ENCODE measurements around the gene CFAP58.

Gene CFAP58

GRCh38 chr10:104353325-104354048, at the start of gene CFAP58:
CFAP58 (plus strand) TSS chr10:104353833; CDS start chr10:104353898, 65 bp downstream.
- peak within 1 kb of the TSS; percentile 27 for H3K4me3 ChIP-seq (ENCODE audit: low read depth, low read length)

- no peak overlapping the region for H3K4me3 ChIP-seq (ENCODE audit: low read depth, low read length)
These were observed 49.3 kb upstream of the CFAP58 start for GRCh38 chr10:104304356-104304745.

- no peak overlapping the region for H3K4me3 ChIP-seq (ENCODE audit: low read depth, low read length)
These were observed 48.7 kb upstream of the CFAP58 start for GRCh38 chr10:104304927-104305326.

GRCh38 chr10:104306897-104307296, 46.7 kb upstream of the CFAP58 start:
- no peak overlapping the region for H3K4me3 ChIP-seq (ENCODE audit: low read depth, low read length)

- no peak overlapping the region for H3K4me3 ChIP-seq (ENCODE audit: low read depth, low read length)
These were observed 45.8 kb upstream of the CFAP58 start for GRCh38 chr10:104307576-104308438.

- no peak overlapping the region for H3K4me3 ChIP-seq (ENCODE audit: low read depth, low read length)
These were observed 45.2 kb upstream of the CFAP58 start for GRCh38 chr10:104308439-104308903.

GRCh38 chr10:104309980-104310978, 43.4 kb upstream of the CFAP58 start:
- no peak overlapping the region for H3K4me3 ChIP-seq (ENCODE audit: low read depth, low read length)

GRCh38 chr10:104311184-104311720, 42.4 kb upstream of the CFAP58 start:
- no peak overlapping the region for H3K4me3 ChIP-seq (ENCODE audit: low read depth, low read length)

- no peak overlapping the region for H3K4me3 ChIP-seq (ENCODE audit: low read depth, low read length)
These were observed 38.8 kb upstream of the CFAP58 start for GRCh38 chr10:104314591-104315485.

- no peak overlapping the region for H3K4me3 ChIP-seq (ENCODE audit: low read depth, low read length)
These were observed 38.1 kb upstream of the CFAP58 start for GRCh38 chr10:104315486-104315921.

- H3K4me3 ChIP-seq (ENCODE audit: low read depth, low read length): no peak overlapping the region
These were observed 37.1 kb upstream of the CFAP58 start for GRCh38 chr10:104316321-104317099.

- no peak overlapping the region for H3K4me3 ChIP-seq (ENCODE audit: low read depth, low read length)
These were observed 36.3 kb upstream of the CFAP58 start for GRCh38 chr10:104317269-104317710.

GRCh38 chr10:104317726-104318299, 35.8 kb upstream of the CFAP58 start:
- H3K4me3 ChIP-seq (ENCODE audit: low read depth, low read length): no peak overlapping the region

- H3K4me3 ChIP-seq (ENCODE audit: low read depth, low read length): no peak overlapping the region
These were observed 35.3 kb upstream of the CFAP58 start for GRCh38 chr10:104318326-104318725.

GRCh38 chr10:104318810-104319741, 34.6 kb upstream of the CFAP58 start:
- H3K4me3 ChIP-seq (ENCODE audit: low read depth, low read length): no peak overlapping the region

GRCh38 chr10:104321226-104321625, 32.4 kb upstream of the CFAP58 start:
- no peak overlapping the region for H3K4me3 ChIP-seq (ENCODE audit: low read depth, low read length)
